HepG2 (cell line): ENCODE results near the gene PTPDC1. TPM values are rescaled to one million over a fixed set of nuclear protein-coding genes. Genes with fewer than 3 reads are reported as not detected.

Experiments used
- CSRNP2 ChIP-seq: sonication (generic); formaldehyde crosslinking; conservative IDR thresholded peaks from 2 replicates; pipeline ENCODE4 v1.8.0; 2022; ENCODE audit warnings: low read depth, missing genetic modification reagents
- JDP2 ChIP-seq: sonication (generic); formaldehyde crosslinking; IDR thresholded peaks from 2 replicates; pipeline ENCODE4 v1.8.1; 2022; ENCODE audit warnings: missing genetic modification reagents, borderline replicate concordance
- NR2F1 ChIP-seq, 2 experiments: fragments of 450-650 bp in 1 of 2; formaldehyde crosslinking in 1 of 2; IDR thresholded peaks; 2 replicates each; pipeline versions ENCODE4 v1.5.0 to v1.6.1; 2016 to 2020; ENCODE audit warnings: mild to moderate bottlenecking in 1 of 2, missing compliant biosample characterization in 1 of 2, missing genetic modification reagents in 1 of 2, moderate library complexity in 1 of 2
- ZBED4 ChIP-seq: sonication (generic); formaldehyde crosslinking; IDR thresholded peaks from 2 replicates; pipeline ENCODE4 v1.4.0; 2020; ENCODE audit warnings: missing genetic modification reagents, borderline replicate concordance
- ZBTB33 ChIP-seq: sonication (generic); formaldehyde crosslinking; IDR thresholded peaks from 2 replicates; pipeline ENCODE4 v1.4.0; 2020; ENCODE audit warnings: missing genetic modification reagents
- ZC3H4 ChIP-seq: sonication (generic); formaldehyde crosslinking; IDR thresholded peaks from 2 replicates; pipeline ENCODE4 v1.4.0; 2020; ENCODE audit warnings: missing genetic modification reagents, borderline replicate concordance
- ZKSCAN8 ChIP-seq: IDR thresholded peaks from 2 replicates; pipeline ENCODE4 v1.6.1; 2016; ENCODE audit warnings: borderline replicate concordance, missing genetic modification reagents, missing compliant biosample characterization
- ZNF644 ChIP-seq: IDR thresholded peaks from 2 replicates; pipeline ENCODE4 v1.6.1; 2016; ENCODE audit warnings: low read depth
- ZSCAN25 ChIP-seq: sonication (generic); formaldehyde crosslinking; IDR thresholded peaks from 2 replicates; pipeline ENCODE4 v1.8.0; 2022; ENCODE audit warnings: mild to moderate bottlenecking, missing genetic modification reagents
- polyA plus RNA-seq, 8 experiments: library from polyadenylated mRNA; depleted of rRNA in 3 of 8; stranded (reverse) in 7 of 8; unstranded in 1 of 8; fragments of >200 nt; fragmentation: Illumina TruSeq in 4 of 8; extraction: Trizol in 4 of 8; gene quantifications; 2 replicates each; pipeline versions ENCODE4 v1.2.1 to v1.2.3, GENCODE V29; 2011 to 2016; ENCODE audit warnings: low read depth in 4 of 8, missing spikeins in 1 of 8, mixed read lengths in 1 of 8; ENCODE audit not compliant: insufficient read depth in 1 of 8
- total RNA-seq, 5 experiments: library from RNA; depleted of rRNA; stranded (reverse); fragments of >200 nt; fragmentation: Illumina TruSeq; extraction: Trizol; gene quantifications; 2 replicates each; pipeline ENCODE4 v1.2.3, GENCODE V29; 2016; ENCODE audit warnings: low read depth in 1 of 5
- TF ChIP-seq, protein P1 (sequence below): IDR thresholded peaks from 2 replicates; pipeline ENCODE4 v1.4.0; 2020; ENCODE audit warnings: mild to moderate bottlenecking, missing genetic modification reagents

PTPDC1 gene
- total and polyA plus RNA-seq, 2 of the 13 experiments (the other 11 are each of a cell fraction or from before 2014, with no cell fraction given): 6.1 to 8.6 TPM

DNA sequence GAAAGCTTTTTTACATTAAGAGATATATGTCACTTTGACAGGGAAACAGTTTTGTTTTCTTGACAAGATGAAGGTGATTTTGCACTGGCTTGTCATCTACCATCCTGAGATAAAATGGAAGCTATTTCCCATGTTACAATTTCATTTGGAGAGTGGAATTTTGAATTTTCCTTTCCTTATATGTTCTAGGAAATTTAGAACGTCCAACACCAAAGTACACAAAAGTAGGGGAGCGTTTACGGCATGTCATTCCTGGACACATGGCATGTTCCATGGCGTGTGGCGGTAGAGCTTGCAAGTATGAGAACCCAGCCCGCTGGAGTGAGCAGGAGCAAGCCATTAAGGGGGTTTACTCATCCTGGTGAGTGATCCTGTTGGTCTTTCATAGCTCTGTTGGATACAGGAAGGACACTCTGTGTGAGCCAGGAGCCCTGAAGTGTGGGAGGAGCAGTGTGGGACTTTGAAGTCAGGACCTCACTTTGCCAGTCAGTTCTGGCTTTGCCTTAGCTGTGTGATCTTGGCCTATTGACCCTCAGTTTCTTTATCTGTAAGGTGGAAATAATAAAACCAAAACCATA, 887 bp downstream of the PTPDC1 start (continued):
- TF ChIP-seq ZKSCAN8 (CRISPR knock-in tag) (no peak), JDP2 (CRISPR knock-in tag) (no peak), ZSCAN25 (no peak), ZBED4 (CRISPR knock-in tag) (no peak), CSRNP2 (no peak), ZNF644 (CRISPR knock-in tag) (peak; percentile 58; the same call in 1 of the 2 replicates), ZBTB33 (CRISPR knock-in tag) (peak; percentile 98), ZC3H4 (CRISPR knock-in tag) (no peak), NR2F1 (CRISPR knock-in tag; IDR thresholded peaks at IDR 0.05) (0 out of 4 replicates have a peak, but pooled peaks of 1 of the 2 experiments have one; percentile 23)
- TF ChIP-seq, protein P1, sequence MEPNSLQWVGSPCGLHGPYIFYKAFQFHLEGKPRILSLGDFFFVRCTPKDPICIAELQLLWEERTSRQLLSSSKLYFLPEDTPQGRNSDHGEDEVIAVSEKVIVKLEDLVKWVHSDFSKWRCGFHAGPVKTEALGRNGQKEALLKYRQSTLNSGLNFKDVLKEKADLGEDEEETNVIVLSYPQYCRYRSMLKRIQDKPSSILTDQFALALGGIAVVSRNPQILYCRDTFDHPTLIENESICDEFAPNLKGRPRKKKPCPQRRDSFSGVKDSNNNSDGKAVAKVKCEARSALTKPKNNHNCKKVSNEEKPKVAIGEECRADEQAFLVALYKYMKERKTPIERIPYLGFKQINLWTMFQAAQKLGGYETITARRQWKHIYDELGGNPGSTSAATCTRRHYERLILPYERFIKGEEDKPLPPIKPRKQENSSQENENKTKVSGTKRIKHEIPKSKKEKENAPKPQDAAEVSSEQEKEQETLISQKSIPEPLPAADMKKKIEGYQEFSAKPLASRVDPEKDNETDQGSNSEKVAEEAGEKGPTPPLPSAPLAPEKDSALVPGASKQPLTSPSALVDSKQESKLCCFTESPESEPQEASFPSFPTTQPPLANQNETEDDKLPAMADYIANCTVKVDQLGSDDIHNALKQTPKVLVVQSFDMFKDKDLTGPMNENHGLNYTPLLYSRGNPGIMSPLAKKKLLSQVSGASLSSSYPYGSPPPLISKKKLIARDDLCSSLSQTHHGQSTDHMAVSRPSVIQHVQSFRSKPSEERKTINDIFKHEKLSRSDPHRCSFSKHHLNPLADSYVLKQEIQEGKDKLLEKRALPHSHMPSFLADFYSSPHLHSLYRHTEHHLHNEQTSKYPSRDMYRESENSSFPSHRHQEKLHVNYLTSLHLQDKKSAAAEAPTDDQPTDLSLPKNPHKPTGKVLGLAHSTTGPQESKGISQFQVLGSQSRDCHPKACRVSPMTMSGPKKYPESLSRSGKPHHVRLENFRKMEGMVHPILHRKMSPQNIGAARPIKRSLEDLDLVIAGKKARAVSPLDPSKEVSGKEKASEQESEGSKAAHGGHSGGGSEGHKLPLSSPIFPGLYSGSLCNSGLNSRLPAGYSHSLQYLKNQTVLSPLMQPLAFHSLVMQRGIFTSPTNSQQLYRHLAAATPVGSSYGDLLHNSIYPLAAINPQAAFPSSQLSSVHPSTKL (CRISPR knock-in tag): 0 out of 2 replicates have a peak, but pooled peaks have one; percentile 9
